Testis (tissue), 3 donors: Measurements from ENCODE around the gene PPARG. TPM values are rescaled to one million over a fixed set of nuclear protein-coding genes. Genes with fewer than 3 reads are reported as not detected.

Experiments used
- DNase-seq: peaks from one replicate; pipeline ENCODE4 v3.0.0-alpha.2; 2019
- H3K27ac ChIP-seq, 2 donors: fragments of 200-600 bp; sonication (generic); one replicate each; pipeline ENCODE4 v1.5.1; 2019
- H3K27me3 ChIP-seq: fragments of 200-600 bp; sonication (generic); one replicate; pipeline ENCODE4 v1.5.1; 2019
- H3K36me3 ChIP-seq: fragments of 200-600 bp; sonication (generic); one replicate; pipeline ENCODE4 v1.5.1; 2017; ENCODE audit warnings: low read depth; ENCODE audit errors: missing control alignments
- H3K4me1 ChIP-seq: fragments of 200-600 bp; sonication (generic); one replicate; pipeline ENCODE4 v1.5.1; 2019
- H3K4me3 ChIP-seq, 2 donors: fragments of 200-600 bp; sonication (generic); one replicate each; pipeline ENCODE4 v1.5.1; 2017 to 2019
- H3K9me3 ChIP-seq: fragments of 200-600 bp; sonication (generic); one replicate; pipeline ENCODE4 v1.5.1; 2017
- CTCF ChIP-seq, 3 experiments: fragments of 450-650 bp in 2 of 3; fragments of 200-600 bp in 1 of 3; sonication (generic) in 1 of 3; IDR thresholded peaks; one replicate each; pipeline ENCODE4 v1.5.1; 2016 to 2019; ENCODE audit warnings: antibody characterized with exemption in 3 of 3, mild to moderate bottlenecking in 2 of 3, moderate library complexity in 1 of 3
- POLR2A ChIP-seq: fragments of 450-650 bp; IDR thresholded peaks from one replicate; pipeline ENCODE4 v1.6.1; 2017; ENCODE audit warnings: antibody characterized with exemption, mild to moderate bottlenecking, moderate library complexity
- WGBS, 2 donors: methylation state at CpG; one replicate each; pipeline ENCODE4 v1.1.5; 2018; 5-methylcytosine and 5-hydroxymethylcytosine counted together
- intact Hi-C: fragments of 100-400 bp; cut with DNase I; formaldehyde crosslinking; loops from one replicate; pipeline ENCODE4 v1.15.1; 2023; ENCODE audit warnings: low total_unique reads
- polyA plus RNA-seq: library from polyadenylated mRNA; stranded (reverse); fragments of 350-450 nt; fragmentation: Illumina TruSeq; extraction: RNeasy Lipid Tissue Mini Kit (QIAGEN cat#74804); gene quantifications from one replicate; pipeline ENCODE4 v1.2.3, GENCODE V29; 2014; ENCODE audit warnings: low read depth, low replicate concordance; ENCODE audit not compliant: insufficient read depth
- total RNA-seq, 2 donors: library from RNA; depleted of rRNA; stranded (reverse); fragments of >200 nt; gene quantifications; one replicate each; pipeline ENCODE4 v1.2.3, GENCODE V29; 2016

Gene PPARG
- total and polyA plus RNA-seq, 3 donors from 2014 or later, result 12.1 to 18.7 (median 17.6) TPM

- intact Hi-C loops, result no loop called here
- no peaks in the 10 kb centered on the region for H3K36me3 ChIP-seq
- WGBS, 2 donors, result 84 to 87% methylated on average over 1 of the region's 1 CpG
These were observed 99.3 kb downstream of the PPARG start for GRCh38 chr3:12388185-12388584.

GRCh38 chr3:12392101-12392878, 103.4 kb downstream of the PPARG start:
- H3K27ac ChIP-seq, result no peak overlapping the region
- 65 to 79% methylated on average over 8 of the region's 8 CpGs for WGBS, 2 donors
- intact Hi-C loops, result no loop called here
- TF ChIP-seq POLR2A (no peak), CTCF (IDR thresholded peaks at IDR 0.05) (no peak)
- DNase-seq, result no peak
- no peak overlapping the region for H3K4me3 ChIP-seq
- H3K9me3 ChIP-seq, result no peaks in the 10 kb centered on the region
- no peaks in the 10 kb centered on the region for H3K4me1 ChIP-seq
- no peaks in the 10 kb centered on the region for H3K36me3 ChIP-seq
- H3K27me3 ChIP-seq, result no peaks in the 10 kb centered on the region

More at GRCh38 chr3:12388185-12388584, 99.3 kb downstream of the PPARG start:
- H3K9me3 ChIP-seq, result no peaks in the 10 kb centered on the region
- TF ChIP-seq CTCF (IDR thresholded peaks at IDR 0.05), result no peak
- no peak for TF ChIP-seq POLR2A
- no peaks in the 10 kb centered on the region for H3K4me1 ChIP-seq
- H3K4me3 ChIP-seq, result no peak overlapping the region
- no peaks in the 10 kb centered on the region for H3K27me3 ChIP-seq
- no peak overlapping the region for H3K27ac ChIP-seq
- no peak for DNase-seq

GRCh38 chr3:12393894-12394293, 105.0 kb downstream of the PPARG start:
- intact Hi-C loops, result no loop called here
- DNase-seq, result no peak
- Histone ChIP-seq H3K36me3 (no peaks in the 10 kb centered on the region), H3K4me1 (no peaks in the 10 kb centered on the region), H3K27ac (no peak overlapping the region), H3K27me3 (no peaks in the 10 kb centered on the region), H3K4me3 (no peak overlapping the region), H3K9me3 (no peaks in the 10 kb centered on the region)
- no peak for TF ChIP-seq CTCF (IDR thresholded peaks at IDR 0.05)
- TF ChIP-seq POLR2A, result no peak
- 89 to 97% methylated on average over 1 of the region's 1 CpG for WGBS, 2 donors

- TF ChIP-seq CTCF (IDR thresholded peaks at IDR 0.05), result no peak
- TF ChIP-seq POLR2A, result no peak
- Histone ChIP-seq H3K36me3 (no peaks in the 10 kb centered on the region), H3K9me3 (no peaks in the 10 kb centered on the region), H3K27me3 (no peaks in the 10 kb centered on the region), H3K27ac (no peak overlapping the region), H3K4me1 (no peaks in the 10 kb centered on the region), H3K4me3 (no peak overlapping the region)
- DNase-seq, result no peak
- WGBS, 2 donors, result 82 to 86% methylated on average over 4 of the region's 4 CpGs
- intact Hi-C loops, result no loop called here
These were observed 105.8 kb downstream of the PPARG start for GRCh38 chr3:12394569-12395271.
